Endothelial cell of umbilical vein (primary cell): ENCODE results near the gene TFAP2D. TPM values are rescaled to one million over a fixed set of nuclear protein-coding genes. Genes with fewer than 3 reads are reported as not detected.

ENCODE experiments used
- BruUV-seq: library from RNA; stranded (reverse); fragments of 400-500 nt; replicated peaks from 2 replicates; lab custom pipeline; 2021; lab: Mats Ljungman, UMichigan
- CTCF ChIA-PET: fragments of 300-600, 350-600 bp; sonication (Branson Sonifier 250); formaldehyde crosslinking; loops from one replicate; lab custom pipeline; 2021; ENCODE audit warnings: antibody characterized with exemption, inconsistent platforms; lab: Charles Lee
- POLR2A ChIA-PET: fragments of 300-600, 350-600 bp; sonication (Branson Sonifier 250); formaldehyde crosslinking; loops from one replicate; lab custom pipeline; 2021; ENCODE audit warnings: antibody characterized with exemption, inconsistent platforms; lab: Charles Lee
- DNase-seq: peaks from one replicate; pipeline ENCODE4 v3.0.0-alpha.2; 2011; ENCODE audit warnings: low read depth, low spot score
- FAIRE-seq: peaks from 2 replicates; lab custom pipeline; 2011; peaks lifted over from hg19 to GRCh38; lab: Jason Lieb, UNC
- H2AFZ ChIP-seq: 2 replicates; pipeline ENCODE4 v1.6.0; 2012; ENCODE audit warnings: low read depth, low read length, control low read depth, inconsistent platforms
- H3K27ac ChIP-seq: 2 replicates; pipeline ENCODE4 v1.5.1; 2011; ENCODE audit warnings: low read depth, mild to moderate bottlenecking, control low read depth, low read length, moderate library complexity; ENCODE audit not compliant: insufficient read depth
- H3K27me3 ChIP-seq, 2 experiments: 2 replicates each; pipeline versions ENCODE4 v1.6.0 to v1.6.1; 2011; ENCODE audit warnings: low read length in 2 of 2, mixed read lengths in 1 of 2; ENCODE audit not compliant: control insufficient read depth in 2 of 2, insufficient read depth in 2 of 2
- H3K36me3 ChIP-seq, 2 experiments: 2 replicates in 1 of 2; 3 replicates in 1 of 2; pipeline ENCODE4 v1.5.1; 2011; ENCODE audit warnings: low read length in 2 of 2, mild to moderate bottlenecking in 1 of 2, moderate library complexity in 1 of 2; ENCODE audit not compliant: control insufficient read depth in 2 of 2, insufficient read depth in 2 of 2; ENCODE audit errors: extremely low read depth in 1 of 2
- H3K4me1 ChIP-seq: 3 replicates; pipeline ENCODE4 v1.5.1; 2011; ENCODE audit warnings: mild to moderate bottlenecking, low read length; ENCODE audit not compliant: control insufficient read depth, insufficient read depth; ENCODE audit errors: extremely low read depth
- H3K4me2 ChIP-seq: 2 replicates; pipeline ENCODE4 v1.6.1; 2011; ENCODE audit warnings: low read length, control low read depth, mixed read lengths; ENCODE audit not compliant: insufficient read depth
- H3K4me3 ChIP-seq, 3 experiments: fragments of 200-600 bp in 1 of 3; sonication (generic), shearing (Covaris generic) in 1 of 3; replicated peaks in 1 of 3; 2 replicates each; pipeline ENCODE4 v1.5.1; 2011 to 2016; ENCODE audit warnings: control low read depth in 3 of 3, low read length in 3 of 3, mild to moderate bottlenecking in 2 of 3, inconsistent platforms in 1 of 3, low read depth in 1 of 3, moderate library complexity in 1 of 3; ENCODE audit not compliant: insufficient read depth in 1 of 3
- H3K79me2 ChIP-seq: 2 replicates; pipeline ENCODE4 v1.6.0; 2012; ENCODE audit warnings: low read length, inconsistent platforms; ENCODE audit not compliant: control insufficient read depth, insufficient read depth
- H3K9ac ChIP-seq: replicated peaks from 2 replicates; pipeline ENCODE3; 2011; ENCODE audit warnings: low read length, control low read depth; ENCODE audit not compliant: insufficient read depth; ENCODE audit errors: extremely low read depth
- H3K9me1 ChIP-seq: replicated peaks from 3 replicates; pipeline ENCODE4 v1.6.0; 2011; ENCODE audit warnings: mild to moderate bottlenecking, low read length; ENCODE audit not compliant: control insufficient read depth, insufficient read depth; ENCODE audit errors: extremely low read depth
- H3K9me3 ChIP-seq: replicated peaks from 2 replicates; pipeline ENCODE4 v1.5.1; 2012; ENCODE audit warnings: low read length, inconsistent platforms; ENCODE audit not compliant: control insufficient read depth, insufficient read depth
- H4K20me1 ChIP-seq: replicated peaks from 2 replicates; pipeline ENCODE3; 2011; ENCODE audit warnings: mild to moderate bottlenecking, low read length; ENCODE audit not compliant: control insufficient read depth, insufficient read depth; ENCODE audit errors: extremely low read depth
- EZH2 ChIP-seq: IDR thresholded peaks from 2 replicates; pipeline ENCODE4 v1.6.1; 2012; ENCODE audit warnings: borderline replicate concordance, low read depth, mild to moderate bottlenecking, moderate library complexity, low read length, inconsistent platforms; ENCODE audit not compliant: severe bottlenecking
- FOS ChIP-seq: IDR thresholded peaks from 2 replicates; pipeline ENCODE4 v1.6.1; 2011; ENCODE audit warnings: mild to moderate bottlenecking, low read length, moderate library complexity, borderline replicate concordance; ENCODE audit not compliant: insufficient read depth
- GATA2 ChIP-seq: IDR thresholded peaks from 2 replicates; pipeline ENCODE4 v1.7.0; 2011; ENCODE audit warnings: low read depth, mild to moderate bottlenecking, moderate library complexity, mixed read lengths, low read length; ENCODE audit not compliant: insufficient read length, insufficient read depth
- JUN ChIP-seq: IDR thresholded peaks from 2 replicates; pipeline ENCODE4 v1.6.1; 2011; ENCODE audit warnings: borderline replicate concordance, low read depth; ENCODE audit not compliant: insufficient read length, insufficient read depth
- MAX ChIP-seq: IDR thresholded peaks from 2 replicates; pipeline ENCODE4 v1.6.1; 2011; ENCODE audit not compliant: insufficient read depth, insufficient read length
- MYC ChIP-seq: IDR thresholded peaks from one replicate; pipeline ENCODE4 v1.6.1; 2011; ENCODE audit warnings: mild to moderate bottlenecking, low read depth, low read length
- POLR2A ChIP-seq: IDR thresholded peaks from 2 replicates; pipeline ENCODE4 v1.6.1; 2012; ENCODE audit warnings: low read depth, mild to moderate bottlenecking, control low read depth, low read length
- POLR2AphosphoS5 ChIP-seq: IDR thresholded peaks from 2 replicates; pipeline ENCODE4 v1.6.1; 2012; ENCODE audit warnings: low read depth, mild to moderate bottlenecking, control low read depth, low read length, moderate library complexity; ENCODE audit not compliant: insufficient read depth
- dilution Hi-C: fragments of 300-500 bp; cut with MboI; formaldehyde crosslinking; loops from one replicate; pipeline ENCODE4 v1.15.0; 2019; ENCODE audit warnings: low sequenced_read_pairs; ENCODE audit not compliant: extremely low pct_ligation_motif_present
- intact Hi-C: fragments of 100-400 bp; cut with micrococcal nuclease; formaldehyde crosslinking; loops from one replicate; pipeline ENCODE4 v1.10.0; 2022
- polyA plus RNA-seq, 4 experiments: library from polyadenylated mRNA; depleted of rRNA in 3 of 4; stranded (reverse) in 3 of 4; unstranded in 1 of 4; fragments of >200 nt; gene quantifications; 2 replicates each; pipeline versions ENCODE4 v1.2.1 to v1.2.3, GENCODE V29; 2011 to 2012; ENCODE audit warnings: missing spikeins in 1 of 4
- total RNA-seq: library from RNA; stranded (reverse); gene quantifications from 2 replicates; pipeline ENCODE4 v1.2.3, GENCODE V29; 2021
- TF ChIP-seq, protein P1 (sequence below), 2 donors: IDR thresholded peaks; 1 replicate in 1 of 2; 2 replicates in 1 of 2; pipeline ENCODE4 v1.5.1; 2011; ENCODE audit warnings: low read length in 2 of 2, mild to moderate bottlenecking in 2 of 2, moderate library complexity in 2 of 2, control low read depth in 1 of 2, inconsistent platforms in 1 of 2, low read depth in 1 of 2; ENCODE audit not compliant: insufficient read depth in 1 of 2; ENCODE audit errors: extremely low read depth in 1 of 2

Gene TFAP2D
- total and polyA plus RNA-seq, 2 donors (not counting 3 experiments of a cell fraction or from before 2014, with no cell fraction given): not detected

- Histone ChIP-seq H3K4me1 (peaks cover 45% of the 10 kb centered on the region), H3K79me2 (no peaks in the 10 kb centered on the region), H3K9me3 (no peaks in the 10 kb centered on the region), H3K36me3 (no peaks in the 10 kb centered on the region), H3K4me2 (no peak overlapping the region), H3K9me1 (no peaks in the 10 kb centered on the region), H3K9ac (no peak overlapping the region), H3K27ac (no peak overlapping the region), H4K20me1 (no peaks in the 10 kb centered on the region), H2AFZ (no peak overlapping the region), H3K27me3 (no peaks in the 10 kb centered on the region), H3K4me3 (no peak overlapping the region)
- TF ChIP-seq MAX: no peak
- TF ChIP-seq, protein P1, sequence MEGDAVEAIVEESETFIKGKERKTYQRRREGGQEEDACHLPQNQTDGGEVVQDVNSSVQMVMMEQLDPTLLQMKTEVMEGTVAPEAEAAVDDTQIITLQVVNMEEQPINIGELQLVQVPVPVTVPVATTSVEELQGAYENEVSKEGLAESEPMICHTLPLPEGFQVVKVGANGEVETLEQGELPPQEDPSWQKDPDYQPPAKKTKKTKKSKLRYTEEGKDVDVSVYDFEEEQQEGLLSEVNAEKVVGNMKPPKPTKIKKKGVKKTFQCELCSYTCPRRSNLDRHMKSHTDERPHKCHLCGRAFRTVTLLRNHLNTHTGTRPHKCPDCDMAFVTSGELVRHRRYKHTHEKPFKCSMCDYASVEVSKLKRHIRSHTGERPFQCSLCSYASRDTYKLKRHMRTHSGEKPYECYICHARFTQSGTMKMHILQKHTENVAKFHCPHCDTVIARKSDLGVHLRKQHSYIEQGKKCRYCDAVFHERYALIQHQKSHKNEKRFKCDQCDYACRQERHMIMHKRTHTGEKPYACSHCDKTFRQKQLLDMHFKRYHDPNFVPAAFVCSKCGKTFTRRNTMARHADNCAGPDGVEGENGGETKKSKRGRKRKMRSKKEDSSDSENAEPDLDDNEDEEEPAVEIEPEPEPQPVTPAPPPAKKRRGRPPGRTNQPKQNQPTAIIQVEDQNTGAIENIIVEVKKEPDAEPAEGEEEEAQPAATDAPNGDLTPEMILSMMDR (IDR thresholded peaks at IDR 0.05; ENCODE audit: extremely low read depth in 1 of 2, insufficient read depth in 1 of 2, low read depth in 1 of 2, low read length in 2 of 2): no peak
- no peak for TF ChIP-seq EZH2
- TF ChIP-seq POLR2AphosphoS5: no peak
- no peak for TF ChIP-seq JUN
- no peak for TF ChIP-seq POLR2A
- no peak for TF ChIP-seq GATA2
- TF ChIP-seq FOS: no peak
- TF ChIP-seq MYC: no peak
- BruUV-seq: no TSS peak
- ChIA-PET CTCF (interaction anchor here (2.0 kb wide), 1 partner anchor 13 kb away, joined by 5 read pairs; no protein-coding TSS in a partner anchor), POLR2A (no interaction called here)
- FAIRE-seq (no peak), DNase-seq (no peak)
- dilution Hi-C loops (no loop called here), intact Hi-C loops (loop anchor here (5.0 kb wide), 1 partner anchor 1337 kb away; no protein-coding TSS in a partner anchor)
Observed at GRCh38 chr6:50663806-50664205, 49.5 kb upstream of the TFAP2D start.
